K562 (cell line): Measurements from ENCODE around the gene UTP20. TPM values are rescaled to one million over a fixed set of nuclear protein-coding genes. Genes with fewer than 3 reads are reported as not detected.

Experiments
- CBX1 ChIP-seq: sonication (generic); IDR thresholded peaks from 2 replicates; pipeline ENCODE4 v1.6.1; 2016; ENCODE audit warnings: antibody characterized with exemption, low read depth, mild to moderate bottlenecking
- CHD2 ChIP-seq: IDR thresholded peaks from 2 replicates; pipeline ENCODE4 v1.6.1; 2011; ENCODE audit warnings: low read depth, low read length
- DDX20 ChIP-seq: fragments of 450-650 bp; IDR thresholded peaks from 2 replicates; pipeline ENCODE4 v1.6.1; 2016; ENCODE audit warnings: missing genetic modification characterization, low read depth, mild to moderate bottlenecking, missing compliant biosample characterization, moderate library complexity
- MTA1 ChIP-seq: fragments of 450-650 bp; IDR thresholded peaks from 2 replicates; pipeline ENCODE4 v1.6.1; 2017; ENCODE audit warnings: borderline replicate concordance
- MYC ChIP-seq, 2 experiments: fragments of 250-450 bp in 1 of 2; sonication (Bioruptor Pico) in 1 of 2; IDR thresholded peaks; 2 replicates each; pipeline versions ENCODE4 v1.5.1 to v1.6.1; 2012 to 2021; ENCODE audit warnings: low read depth in 2 of 2, borderline replicate concordance in 1 of 2, improper control_type of control experiment in 1 of 2, low read length in 1 of 2, mild to moderate bottlenecking in 1 of 2, moderate library complexity in 1 of 2
- OTX1 ChIP-seq: fragments of 450-650 bp; formaldehyde crosslinking; IDR thresholded peaks from 2 replicates; pipeline ENCODE4 v1.4.0; 2022; ENCODE audit warnings: mild to moderate bottlenecking
- SPI1 ChIP-seq: IDR thresholded peaks from 2 replicates; pipeline ENCODE4 v1.6.1; 2011; ENCODE audit warnings: low read depth, low read length, control low read depth, borderline replicate concordance
- TARDBP ChIP-seq: fragments of 450-650 bp; IDR thresholded peaks from 2 replicates; pipeline ENCODE4 v1.6.1; 2016
- ZNF780A ChIP-seq: fragments of 250-450 bp; sonication (Bioruptor Pico); IDR thresholded peaks from 2 replicates; pipeline ENCODE4 v1.5.0; 2021; ENCODE audit warnings: mild to moderate bottlenecking
- ZNF79 ChIP-seq: fragments of 250-450 bp; sonication (Bioruptor Pico); IDR thresholded peaks from 2 replicates; pipeline ENCODE4 v1.4.0; 2020; ENCODE audit warnings: low read depth, mild to moderate bottlenecking, moderate library complexity
- polyA plus RNA-seq, 8 experiments: library from polyadenylated mRNA; depleted of rRNA in 4 of 8; stranded (reverse) in 5 of 8; unstranded in 3 of 8; fragments of >200 nt; fragmentation: Nextera tagmentation in 2 of 8; fragmentation: Illumina TruSeq in 1 of 8; extraction: Ambion mirVana in 2 of 8; extraction: Trizol in 1 of 8; gene quantifications; 2 replicates each; pipeline versions ENCODE4 v1.2.1 to v1.2.3, GENCODE V29; 2011 to 2014; ENCODE audit warnings: inconsistent platforms in 1 of 8, missing spikeins in 1 of 8
- total RNA-seq, 7 experiments: library from RNA; depleted of rRNA in 6 of 7; stranded (reverse); fragments of >200 nt in 6 of 7; fragmentation: Illumina TruSeq in 2 of 7; extraction: Trizol in 2 of 7; gene quantifications; 2 replicates each; pipeline versions ENCODE4 v1.2.1 to v1.2.3, GENCODE V29; 2011 to 2021; ENCODE audit warnings: low replicate concordance in 1 of 7
- TF ChIP-seq, protein P1 (sequence below): fragments of 450-650 bp; conservative IDR thresholded peaks from 2 replicates; pipeline ENCODE4 v1.6.1; 2016; ENCODE audit warnings: missing genetic modification characterization, low read depth, mild to moderate bottlenecking, control low read depth, missing compliant biosample characterization
- TF ChIP-seq, protein P2 (sequence below): sonication (generic); formaldehyde crosslinking; IDR thresholded peaks from 2 replicates; pipeline ENCODE4 v1.8.0; 2023; ENCODE audit warnings: missing genetic modification reagents, mild to moderate bottlenecking, borderline replicate concordance
- TF ChIP-seq, protein P3 (sequence below): fragments of 450-650 bp; IDR thresholded peaks from one replicate; pipeline ENCODE4 v1.6.1; 2018; ENCODE audit warnings: mild to moderate bottlenecking, moderate library complexity; ENCODE audit not compliant: partially characterized antibody
- TF ChIP-seq, protein P4 (sequence below): sonication (generic); formaldehyde crosslinking; IDR thresholded peaks from 2 replicates; pipeline ENCODE4 v1.8.0; 2022; ENCODE audit warnings: missing genetic modification reagents, mild to moderate bottlenecking, moderate library complexity, borderline replicate concordance
- TF ChIP-seq, protein P5 (sequence below): sonication (generic); formaldehyde crosslinking; IDR thresholded peaks from 2 replicates; pipeline ENCODE4 v1.8.0; 2022; ENCODE audit warnings: mild to moderate bottlenecking, missing genetic modification reagents

Gene UTP20
- total and polyA plus RNA-seq, 9 of the 15 experiments (the other 6 are each of a cell fraction or from before 2014, with no cell fraction given) = 4.3 to 41.3 (median 20.7) TPM

DNA sequence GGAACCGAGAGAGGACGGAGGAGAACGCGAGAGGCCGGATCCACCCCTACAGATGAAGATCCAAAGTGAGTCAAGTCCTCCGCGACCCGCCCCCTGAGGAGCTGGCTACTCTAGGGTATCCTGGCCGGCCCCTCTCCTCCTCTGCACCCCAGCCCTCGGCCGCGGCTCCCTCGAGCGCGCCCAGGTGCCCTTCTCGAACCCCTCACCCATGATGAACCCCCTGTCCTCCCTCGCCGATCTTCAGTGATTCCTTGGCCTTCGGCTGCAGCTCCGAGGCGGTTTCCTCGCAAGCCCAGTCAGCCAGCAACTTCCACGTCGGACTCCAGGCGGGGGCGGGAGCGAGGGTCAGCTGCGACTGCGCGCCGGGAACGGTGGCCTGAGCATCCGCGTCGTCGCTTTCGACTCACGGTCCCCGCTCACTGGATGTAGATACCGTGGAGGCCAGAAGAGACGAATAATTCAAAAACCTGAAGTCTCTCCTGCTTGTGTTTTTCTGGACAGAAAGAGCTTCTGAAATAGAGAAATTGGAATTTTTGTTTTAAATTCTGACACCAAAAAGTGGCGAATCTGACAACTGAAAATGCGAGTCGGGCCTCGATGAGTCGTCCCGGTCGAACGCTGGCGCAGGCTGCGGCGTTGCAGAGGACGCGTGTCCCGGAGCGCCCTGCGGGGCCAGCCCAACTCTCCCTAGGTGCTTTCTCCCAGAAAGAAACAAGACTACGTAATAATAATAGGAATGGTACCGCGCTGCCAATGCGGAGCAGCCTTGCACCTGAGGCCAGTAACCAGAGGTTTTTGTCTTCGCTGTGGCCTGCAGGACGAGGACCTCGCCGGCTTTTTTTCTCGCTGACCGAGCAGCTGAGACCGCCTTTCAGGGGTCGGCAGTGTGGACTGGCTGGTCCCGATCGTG, 127.8 kb downstream of the UTP20 start, which contains the start of gene ARL1 (continued):
- TF ChIP-seq, protein P1, sequence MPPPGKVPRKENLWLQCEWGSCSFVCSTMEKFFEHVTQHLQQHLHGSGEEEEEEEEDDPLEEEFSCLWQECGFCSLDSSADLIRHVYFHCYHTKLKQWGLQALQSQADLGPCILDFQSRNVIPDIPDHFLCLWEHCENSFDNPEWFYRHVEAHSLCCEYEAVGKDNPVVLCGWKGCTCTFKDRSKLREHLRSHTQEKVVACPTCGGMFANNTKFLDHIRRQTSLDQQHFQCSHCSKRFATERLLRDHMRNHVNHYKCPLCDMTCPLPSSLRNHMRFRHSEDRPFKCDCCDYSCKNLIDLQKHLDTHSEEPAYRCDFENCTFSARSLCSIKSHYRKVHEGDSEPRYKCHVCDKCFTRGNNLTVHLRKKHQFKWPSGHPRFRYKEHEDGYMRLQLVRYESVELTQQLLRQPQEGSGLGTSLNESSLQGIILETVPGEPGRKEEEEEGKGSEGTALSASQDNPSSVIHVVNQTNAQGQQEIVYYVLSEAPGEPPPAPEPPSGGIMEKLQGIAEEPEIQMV = no peak
- TF ChIP-seq MYC (IDR thresholded peaks at IDR 0.05; ENCODE audit: low read depth, low read length) = peak; percentile 95
- peak; percentile 35; the same call in 1 of the 2 replicates for TF ChIP-seq MYC (CRISPR knock-in tag; IDR thresholded peaks at IDR 0.05; ENCODE audit: borderline replicate concordance, low read depth)
- TF ChIP-seq, protein P2, sequence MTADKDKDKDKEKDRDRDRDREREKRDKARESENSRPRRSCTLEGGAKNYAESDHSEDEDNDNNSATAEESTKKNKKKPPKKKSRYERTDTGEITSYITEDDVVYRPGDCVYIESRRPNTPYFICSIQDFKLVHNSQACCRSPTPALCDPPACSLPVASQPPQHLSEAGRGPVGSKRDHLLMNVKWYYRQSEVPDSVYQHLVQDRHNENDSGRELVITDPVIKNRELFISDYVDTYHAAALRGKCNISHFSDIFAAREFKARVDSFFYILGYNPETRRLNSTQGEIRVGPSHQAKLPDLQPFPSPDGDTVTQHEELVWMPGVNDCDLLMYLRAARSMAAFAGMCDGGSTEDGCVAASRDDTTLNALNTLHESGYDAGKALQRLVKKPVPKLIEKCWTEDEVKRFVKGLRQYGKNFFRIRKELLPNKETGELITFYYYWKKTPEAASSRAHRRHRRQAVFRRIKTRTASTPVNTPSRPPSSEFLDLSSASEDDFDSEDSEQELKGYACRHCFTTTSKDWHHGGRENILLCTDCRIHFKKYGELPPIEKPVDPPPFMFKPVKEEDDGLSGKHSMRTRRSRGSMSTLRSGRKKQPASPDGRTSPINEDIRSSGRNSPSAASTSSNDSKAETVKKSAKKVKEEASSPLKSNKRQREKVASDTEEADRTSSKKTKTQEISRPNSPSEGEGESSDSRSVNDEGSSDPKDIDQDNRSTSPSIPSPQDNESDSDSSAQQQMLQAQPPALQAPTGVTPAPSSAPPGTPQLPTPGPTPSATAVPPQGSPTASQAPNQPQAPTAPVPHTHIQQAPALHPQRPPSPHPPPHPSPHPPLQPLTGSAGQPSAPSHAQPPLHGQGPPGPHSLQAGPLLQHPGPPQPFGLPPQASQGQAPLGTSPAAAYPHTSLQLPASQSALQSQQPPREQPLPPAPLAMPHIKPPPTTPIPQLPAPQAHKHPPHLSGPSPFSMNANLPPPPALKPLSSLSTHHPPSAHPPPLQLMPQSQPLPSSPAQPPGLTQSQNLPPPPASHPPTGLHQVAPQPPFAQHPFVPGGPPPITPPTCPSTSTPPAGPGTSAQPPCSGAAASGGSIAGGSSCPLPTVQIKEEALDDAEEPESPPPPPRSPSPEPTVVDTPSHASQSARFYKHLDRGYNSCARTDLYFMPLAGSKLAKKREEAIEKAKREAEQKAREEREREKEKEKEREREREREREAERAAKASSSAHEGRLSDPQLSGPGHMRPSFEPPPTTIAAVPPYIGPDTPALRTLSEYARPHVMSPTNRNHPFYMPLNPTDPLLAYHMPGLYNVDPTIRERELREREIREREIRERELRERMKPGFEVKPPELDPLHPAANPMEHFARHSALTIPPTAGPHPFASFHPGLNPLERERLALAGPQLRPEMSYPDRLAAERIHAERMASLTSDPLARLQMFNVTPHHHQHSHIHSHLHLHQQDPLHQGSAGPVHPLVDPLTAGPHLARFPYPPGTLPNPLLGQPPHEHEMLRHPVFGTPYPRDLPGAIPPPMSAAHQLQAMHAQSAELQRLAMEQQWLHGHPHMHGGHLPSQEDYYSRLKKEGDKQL (CRISPR knock-in tag) = no peak
- no peak for TF ChIP-seq OTX1 (CRISPR knock-in tag)
- TF ChIP-seq CHD2 = peak; percentile 3; the same call in 1 of the 2 replicates
- no peak for TF ChIP-seq DDX20
- TF ChIP-seq, protein P3, sequence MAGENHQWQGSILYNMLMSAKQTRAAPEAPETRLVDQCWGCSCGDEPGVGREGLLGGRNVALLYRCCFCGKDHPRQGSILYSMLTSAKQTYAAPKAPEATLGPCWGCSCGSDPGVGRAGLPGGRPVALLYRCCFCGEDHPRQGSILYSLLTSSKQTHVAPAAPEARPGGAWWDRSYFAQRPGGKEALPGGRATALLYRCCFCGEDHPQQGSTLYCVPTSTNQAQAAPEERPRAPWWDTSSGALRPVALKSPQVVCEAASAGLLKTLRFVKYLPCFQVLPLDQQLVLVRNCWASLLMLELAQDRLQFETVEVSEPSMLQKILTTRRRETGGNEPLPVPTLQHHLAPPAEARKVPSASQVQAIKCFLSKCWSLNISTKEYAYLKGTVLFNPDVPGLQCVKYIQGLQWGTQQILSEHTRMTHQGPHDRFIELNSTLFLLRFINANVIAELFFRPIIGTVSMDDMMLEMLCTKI = no peak
- peak; percentile 27; the same call in 1 of the 2 replicates for TF ChIP-seq CBX1
- TF ChIP-seq ZNF780A (CRISPR knock-in tag) = no peak
- no peak; the same call in 1 of the 2 replicates for TF ChIP-seq TARDBP
- TF ChIP-seq SPI1 = no peak
- TF ChIP-seq, protein P4, sequence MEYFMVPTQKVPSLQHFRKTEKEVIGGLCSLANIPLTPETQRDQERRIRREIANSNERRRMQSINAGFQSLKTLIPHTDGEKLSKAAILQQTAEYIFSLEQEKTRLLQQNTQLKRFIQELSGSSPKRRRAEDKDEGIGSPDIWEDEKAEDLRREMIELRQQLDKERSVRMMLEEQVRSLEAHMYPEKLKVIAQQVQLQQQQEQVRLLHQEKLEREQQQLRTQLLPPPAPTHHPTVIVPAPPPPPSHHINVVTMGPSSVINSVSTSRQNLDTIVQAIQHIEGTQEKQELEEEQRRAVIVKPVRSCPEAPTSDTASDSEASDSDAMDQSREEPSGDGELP (CRISPR knock-in tag) = peak; percentile 98
- no peak for TF ChIP-seq ZNF79 (CRISPR knock-in tag)
- TF ChIP-seq, protein P5, sequence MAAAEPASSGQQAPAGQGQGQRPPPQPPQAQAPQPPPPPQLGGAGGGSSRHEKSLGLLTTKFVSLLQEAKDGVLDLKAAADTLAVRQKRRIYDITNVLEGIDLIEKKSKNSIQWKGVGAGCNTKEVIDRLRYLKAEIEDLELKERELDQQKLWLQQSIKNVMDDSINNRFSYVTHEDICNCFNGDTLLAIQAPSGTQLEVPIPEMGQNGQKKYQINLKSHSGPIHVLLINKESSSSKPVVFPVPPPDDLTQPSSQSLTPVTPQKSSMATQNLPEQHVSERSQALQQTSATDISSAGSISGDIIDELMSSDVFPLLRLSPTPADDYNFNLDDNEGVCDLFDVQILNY (CRISPR knock-in tag) = no peak
- peak; percentile 95 for TF ChIP-seq MTA1
